ENCODE results near the gene MYO1A.

Gene MYO1A

GRCh38 chr12:57049890-57050289, at the start of gene MYO1A:
TSS of gene MYO1A (minus strand) at chr12:57050129. CDS start at chr12:57048323, 1,806 bp downstream.
- DNase-seq: no peak

GRCh38 chr12:57099047-57099714, 49.3 kb upstream of the MYO1A start:
- DNase-seq: no peak

GRCh38 chr12:57098546-57098945, 48.6 kb upstream of the MYO1A start:
- no peak for DNase-seq

GRCh38 chr12:57097554-57097835, 47.6 kb upstream of the MYO1A start:
- DNase-seq: no peak

GRCh38 chr12:57096748-57097553, 47.0 kb upstream of the MYO1A start:
- DNase-seq: no peak

GRCh38 chr12:57096099-57096572, 46.2 kb upstream of the MYO1A start:
- DNase-seq: peak; percentile 13

- DNase-seq: no peak
Measured at GRCh38 chr12:57095440-57095839, 45.5 kb upstream of the MYO1A start.

GRCh38 chr12:57094208-57095160, 44.6 kb upstream of the MYO1A start:
- peak; percentile 61 for DNase-seq

- DNase-seq: peak; percentile 61
Measured at GRCh38 chr12:57093415-57094207, 43.7 kb upstream of the MYO1A start.

GRCh38 chr12:57092876-57093414, 43.0 kb upstream of the MYO1A start:
- DNase-seq: no peak

GRCh38 chr12:57092529-57092862, 42.6 kb upstream of the MYO1A start:
- no peak for DNase-seq

- DNase-seq: no peak
Measured at GRCh38 chr12:57091638-57092528, 42.0 kb upstream of the MYO1A start.

GRCh38 chr12:57090924-57091637, 41.2 kb upstream of the MYO1A start:
- DNase-seq: no peak

GRCh38 chr12:57090490-57090889, 40.6 kb upstream of the MYO1A start:
- no peak for DNase-seq

- DNase-seq: peak; percentile 23
Measured at GRCh38 chr12:57089271-57090245, 39.6 kb upstream of the MYO1A start.

GRCh38 chr12:57088354-57089270, 38.7 kb upstream of the MYO1A start, which contains the start of gene NAB2:
TSS of gene NAB2 (plus strand) at chr12:57089114. CDS start at chr12:57089272, 158 bp downstream.
- peak; percentile 88 for DNase-seq

- peak; percentile 85 for DNase-seq
Measured at GRCh38 chr12:57087691-57088353, 37.9 kb upstream of the MYO1A start.

Data from kidney glomerular epithelial cell (primary cell).